SK-N-SH treated with all-trans-retinoic acid at 6 μM for 48 hours (cell line): ENCODE results near the gene YPEL5.

Source experiments
- ATAC-seq: fragments of 200-7000 bp; cut with Tn5 transposase; 3 replicates; pipeline ENCODE4 v1.9.1; 2020; ENCODE audit warnings: mild to moderate bottlenecking, moderate library complexity
- ARNTL ChIP-seq: fragments of 450-650 bp; formaldehyde crosslinking; IDR thresholded peaks from 2 replicates; pipeline ENCODE4 v1.5.0; 2020; ENCODE audit warnings: low read depth, mild to moderate bottlenecking, moderate library complexity, borderline replicate concordance
- CREB5 ChIP-seq: fragments of 250-450 bp; sonication (Bioruptor Pico); IDR thresholded peaks from 2 replicates; pipeline ENCODE4 v1.5.1; 2020; ENCODE audit warnings: low read depth, mild to moderate bottlenecking, moderate library complexity
- CSDC2 ChIP-seq: fragments of 250-450 bp; sonication (Bioruptor Pico); IDR thresholded peaks from 2 replicates; pipeline ENCODE4 v1.5.0; 2020; ENCODE audit warnings: mild to moderate bottlenecking, moderate library complexity
- GLIS3 ChIP-seq: fragments of 250-450 bp; sonication (Bioruptor Pico); IDR thresholded peaks from 2 replicates; pipeline ENCODE4 v1.5.0; 2020; ENCODE audit warnings: mild to moderate bottlenecking, moderate library complexity
- ISL1 ChIP-seq: fragments of 250-450 bp; sonication (Bioruptor Pico); IDR thresholded peaks from 2 replicates; pipeline ENCODE4 v2.1.2; 2022; ENCODE audit warnings: mild to moderate bottlenecking, moderate library complexity
- OSR1 ChIP-seq: fragments of 250-450 bp; sonication (Bioruptor Pico); IDR thresholded peaks from 2 replicates; pipeline ENCODE4 v1.8.0; 2022; ENCODE audit warnings: moderate library complexity, mild to moderate bottlenecking, inconsistent platforms
- PATZ1 ChIP-seq: fragments of 250-450 bp; sonication (Bioruptor Pico); IDR thresholded peaks from 2 replicates; pipeline ENCODE4 v1.8.0; 2020; ENCODE audit warnings: mild to moderate bottlenecking, moderate library complexity, borderline replicate concordance
- POU6F1 ChIP-seq: fragments of 250-450 bp; sonication (Bioruptor Pico); IDR thresholded peaks from 2 replicates; pipeline ENCODE4 v1.8.0; 2021; ENCODE audit warnings: low read depth, mild to moderate bottlenecking, moderate library complexity, borderline replicate concordance
- PPARA ChIP-seq: fragments of 250-450 bp; sonication (Bioruptor Pico); IDR thresholded peaks from 2 replicates; pipeline ENCODE4 v1.5.0; 2020; ENCODE audit warnings: mild to moderate bottlenecking, borderline replicate concordance
- RARB ChIP-seq: fragments of 250-450 bp; sonication (Bioruptor Pico); IDR thresholded peaks from 2 replicates; pipeline ENCODE4 v1.8.0; 2021; ENCODE audit warnings: mild to moderate bottlenecking, moderate library complexity
- SNAI2 ChIP-seq: fragments of 250-450 bp; sonication (Bioruptor Pico); IDR thresholded peaks from 2 replicates; pipeline ENCODE4 v1.5.0; 2020; ENCODE audit warnings: mild to moderate bottlenecking, moderate library complexity
- TCF4 ChIP-seq: fragments of 250-450 bp; sonication (Bioruptor Pico); IDR thresholded peaks from 2 replicates; pipeline ENCODE4 v1.8.0; 2021; ENCODE audit warnings: mild to moderate bottlenecking, moderate library complexity, borderline replicate concordance
- TOX ChIP-seq: fragments of 250-450 bp; sonication (Bioruptor Pico); IDR thresholded peaks from 2 replicates; pipeline ENCODE4 v1.8.0; 2021; ENCODE audit warnings: mild to moderate bottlenecking, moderate library complexity, borderline replicate concordance
- ZFP3 ChIP-seq: fragments of 250-450 bp; sonication (Bioruptor Pico); IDR thresholded peaks from 2 replicates; pipeline ENCODE4 v1.5.0; 2020; ENCODE audit warnings: mild to moderate bottlenecking, moderate library complexity
- ZNF565 ChIP-seq: fragments of 450-650 bp; formaldehyde crosslinking; conservative IDR thresholded peaks from 2 replicates; pipeline ENCODE4 v1.5.0; 2020; ENCODE audit warnings: low read depth, mild to moderate bottlenecking, moderate library complexity
- ZNF70 ChIP-seq: fragments of 450-650 bp; formaldehyde crosslinking; IDR thresholded peaks from 2 replicates; pipeline ENCODE4 v1.5.0; 2020; ENCODE audit warnings: mild to moderate bottlenecking, moderate library complexity
- ZNF8 ChIP-seq: fragments of 450-650 bp; formaldehyde crosslinking; IDR thresholded peaks from 2 replicates; pipeline ENCODE4 v1.5.0; 2020; ENCODE audit warnings: mild to moderate bottlenecking, moderate library complexity

The YPEL5 gene

GRCh38 chr2:30145826-30146336, 926 bp upstream of the YPEL5 start:
- TF ChIP-seq GLIS3 (CRISPR knock-in tag) (no peak), CSDC2 (CRISPR knock-in tag) (no peak), OSR1 (no peak), ARNTL (no peak), RARB (CRISPR knock-in tag) (no peak), ZFP3 (no peak), ZNF8 (no peak), ZNF70 (CRISPR knock-in tag) (no peak), ISL1 (CRISPR knock-in tag) (no peak), ZNF565 (CRISPR knock-in tag) (no peak), CREB5 (CRISPR knock-in tag) (no peak), POU6F1 (CRISPR knock-in tag) (no peak), SNAI2 (no peak), TCF4 (no peak), PATZ1 (no peak), PPARA (CRISPR knock-in tag) (no peak)
- no peak for ATAC-seq

- TF ChIP-seq ARNTL, result no peak
- TF ChIP-seq TOX (CRISPR knock-in tag), result no peak
- TF ChIP-seq CREB5 (CRISPR knock-in tag), result no peak
- ATAC-seq, result peak; percentile 0; the same call in 2 of the 3 replicates
Measured at GRCh38 chr2:30147196-30147714, 448 bp downstream of the YPEL5 start.

GRCh38 chr2:30147715-30148610, 1.2 kb downstream of the YPEL5 start:
- TF ChIP-seq GLIS3 (CRISPR knock-in tag) (no peak), TCF4 (no peak), ZNF70 (CRISPR knock-in tag) (no peak), PATZ1 (no peak), ARNTL (no peak), ZNF8 (no peak), TOX (CRISPR knock-in tag) (no peak), ZNF565 (CRISPR knock-in tag) (no peak)
- peak; percentile 40 for ATAC-seq

GRCh38 chr2:30148850-30149249, 2.0 kb downstream of the YPEL5 start:
- TF ChIP-seq ARNTL (no peak), CSDC2 (CRISPR knock-in tag) (no peak), ZNF70 (CRISPR knock-in tag) (no peak), TCF4 (no peak), POU6F1 (CRISPR knock-in tag) (no peak), OSR1 (no peak)
- no peak for ATAC-seq
